HG03565 (cell line): ENCODE measurements around the gene INSYN2A.

Experiments
- ATAC-seq: cut with Tn5 transposase; IDR thresholded peaks from one replicate; pipeline ENCODE4 v1.9.1; 2021; ENCODE audit warnings: mild to moderate bottlenecking, moderate library complexity; ENCODE audit not compliant: unreplicated experiment

Gene INSYN2A

GRCh38 chr10:127195571-127196281 is 665 bp downstream of the INSYN2A start:
- no peak for ATAC-seq

- ATAC-seq, result no peak
These were observed 1.3 kb downstream of the INSYN2A start for GRCh38 chr10:127195041-127195506.

DNA sequence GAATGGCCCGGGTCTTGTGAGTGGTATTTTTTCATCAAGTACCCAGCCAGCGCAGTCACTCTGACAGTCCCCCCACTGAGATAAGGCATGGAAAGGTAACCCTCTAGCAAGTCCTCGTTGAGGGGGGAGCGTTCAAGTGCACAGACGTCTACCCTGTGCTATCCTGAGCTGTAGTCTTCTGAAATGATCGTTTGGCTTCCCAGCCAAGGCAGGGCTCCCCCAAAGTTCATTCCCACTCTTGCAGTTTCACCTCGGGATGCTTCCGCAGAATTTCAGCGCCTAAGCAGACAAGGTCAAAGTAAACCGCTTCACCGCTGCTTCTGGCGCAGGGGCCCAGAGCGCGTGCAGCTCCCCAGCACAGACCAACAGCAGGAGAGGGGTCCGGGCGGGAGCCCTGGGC is 1.8 kb downstream of the INSYN2A start:
- no peak for ATAC-seq

DNA sequence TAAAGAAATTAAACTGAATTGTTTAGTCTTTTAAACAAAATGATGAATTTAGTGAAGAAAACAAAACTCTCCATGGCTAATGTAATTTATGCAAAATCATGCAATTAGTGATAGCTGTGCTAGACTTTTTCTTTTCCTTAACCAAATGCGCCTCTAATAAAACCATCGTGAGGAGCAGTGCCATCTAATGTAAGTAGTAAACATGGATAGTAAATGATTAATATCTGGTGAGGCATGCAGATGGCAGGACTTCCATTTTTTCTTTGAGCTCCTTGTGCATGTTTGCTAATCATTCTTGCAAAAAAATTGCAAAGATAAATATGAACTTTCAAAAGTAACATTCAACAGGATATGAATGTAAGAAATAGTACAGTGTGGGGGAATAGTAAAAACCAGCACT is 2.3 kb downstream of the INSYN2A start:
- no peak for ATAC-seq

DNA sequence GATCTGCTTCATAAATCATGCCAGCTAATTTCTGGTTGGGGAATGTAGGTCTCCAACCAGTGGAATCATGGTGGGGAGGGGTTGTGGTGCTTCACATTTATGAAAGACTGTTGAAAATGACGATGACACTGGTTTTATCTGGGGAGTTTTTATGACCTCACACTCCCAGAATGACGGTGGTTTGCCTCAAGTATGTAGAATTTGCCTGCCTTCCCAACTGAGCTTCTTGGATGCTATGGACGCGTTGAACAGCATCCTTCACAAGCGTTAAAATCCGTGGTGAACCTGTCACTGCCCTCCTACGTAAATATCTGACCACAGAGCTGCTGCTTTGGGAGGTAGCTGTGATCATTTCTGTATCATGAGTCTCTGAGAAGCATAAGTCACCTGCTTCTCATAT is 3.3 kb downstream of the INSYN2A start:
- no peak for ATAC-seq

DNA sequence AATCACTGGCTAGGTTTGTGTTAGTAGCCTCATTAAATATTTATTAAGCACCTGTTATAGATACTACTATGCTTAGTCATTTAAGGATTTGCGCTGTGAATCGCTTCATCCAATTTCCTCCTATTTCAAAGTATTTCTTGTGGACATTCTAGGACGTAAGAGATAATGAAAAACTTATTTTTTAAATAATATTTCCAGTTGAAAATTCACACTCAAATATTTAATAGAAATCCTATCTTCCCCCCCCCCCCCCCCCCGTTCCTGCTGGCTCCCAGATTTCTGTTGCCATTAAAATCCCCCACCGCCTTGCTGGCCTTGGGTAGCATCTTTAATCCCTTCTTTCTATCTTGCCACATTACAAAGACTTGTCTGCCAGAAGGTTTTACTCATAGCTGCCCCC is 6.0 kb downstream of the INSYN2A start:
- ATAC-seq, result no peak

DNA sequence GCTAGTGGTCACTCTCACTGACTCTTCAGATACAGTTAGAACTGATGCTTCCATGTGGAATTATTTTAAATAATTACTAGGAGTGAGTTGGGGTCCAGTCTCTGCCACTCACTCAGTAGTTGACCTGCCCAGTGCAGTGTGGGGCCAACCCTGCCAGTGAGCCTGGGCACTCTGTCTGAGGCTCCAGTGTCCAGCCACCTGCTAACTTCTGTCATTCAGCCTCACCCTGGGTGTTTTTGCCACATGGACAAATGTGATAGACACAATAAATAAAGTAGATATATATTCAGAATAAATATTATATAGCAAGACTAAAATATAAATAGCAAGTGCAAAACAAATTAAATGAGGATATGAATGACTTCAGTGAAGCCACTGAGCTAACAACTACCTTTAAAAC is 7.2 kb downstream of the INSYN2A start:
- ATAC-seq, result no peak

GRCh38 chr10:127186813-127187212 is 9.6 kb downstream of the INSYN2A start:
- ATAC-seq, result no peak

DNA sequence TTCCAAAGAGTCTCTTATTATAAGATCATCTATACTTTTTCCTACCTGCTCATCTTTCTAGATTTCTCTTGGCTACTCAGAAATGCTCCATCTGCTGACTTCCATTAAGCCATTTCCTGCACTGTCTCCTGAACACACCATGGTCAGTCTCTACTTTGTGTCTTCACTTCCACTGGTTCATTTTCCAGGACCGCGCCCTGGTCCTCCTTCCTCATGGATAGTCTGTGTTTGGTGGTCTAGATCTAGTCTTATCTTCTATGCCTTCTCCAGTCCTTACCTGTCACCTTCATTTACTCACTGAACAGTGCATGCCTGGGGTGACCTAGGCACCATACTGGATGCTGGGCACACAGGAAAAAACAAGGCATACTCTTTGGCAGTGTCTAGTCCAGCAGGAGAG is 11.8 kb downstream of the INSYN2A start:
- ATAC-seq, result no peak

DNA sequence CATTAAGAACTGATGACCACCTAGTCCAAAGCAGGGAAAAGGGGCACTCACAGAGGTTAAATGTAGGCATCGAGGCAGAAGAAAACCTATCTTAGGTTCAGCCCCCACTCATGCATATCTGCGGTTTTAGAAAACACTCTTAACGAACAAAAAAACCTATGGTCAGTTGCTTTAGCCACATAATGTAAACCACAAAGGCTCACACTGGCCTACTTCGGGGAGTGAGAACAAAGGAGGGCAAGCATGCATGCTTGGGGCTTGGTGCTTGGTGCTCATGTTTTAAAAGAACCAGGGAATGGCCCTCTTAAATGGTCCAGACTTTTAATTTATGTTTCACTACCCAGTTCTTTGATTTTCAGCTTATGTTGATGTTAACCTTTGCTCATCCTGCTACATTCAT is 14.2 kb downstream of the INSYN2A start:
- no peak for ATAC-seq

GRCh38 chr10:127179612-127180250 is 16.7 kb downstream of the INSYN2A start:
- no peak for ATAC-seq

DNA sequence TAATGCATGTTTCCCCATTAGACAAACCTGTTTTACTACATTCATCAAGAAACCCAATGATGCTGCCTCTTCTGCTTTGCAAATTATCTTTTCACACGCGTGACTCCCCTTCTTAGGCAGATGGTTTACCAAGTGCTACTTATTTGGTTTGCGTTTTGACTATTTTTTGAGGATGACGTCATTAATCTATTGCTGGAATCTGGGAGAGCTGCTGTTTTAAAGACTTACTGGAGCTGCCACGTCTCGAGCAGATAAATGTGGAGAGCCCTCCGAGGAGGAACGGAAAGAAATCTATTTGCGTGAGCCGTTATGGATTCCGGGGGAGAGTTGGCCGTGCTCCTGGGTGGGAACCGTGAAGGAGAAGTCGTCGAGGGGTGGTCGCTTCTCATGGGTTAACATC is 19.7 kb downstream of the INSYN2A start:
- no peak for ATAC-seq

- no peak for ATAC-seq
These were observed 20.9 kb downstream of the INSYN2A start for GRCh38 chr10:127175357-127176110.

GRCh38 chr10:127174866-127175265 is 21.5 kb downstream of the INSYN2A start:
- ATAC-seq, result no peak

- no peak for ATAC-seq
These were observed 28.1 kb downstream of the INSYN2A start for GRCh38 chr10:127168261-127168660.

- no peak for ATAC-seq
These were observed 33.5 kb downstream of the INSYN2A start for GRCh38 chr10:127162841-127163240.

GRCh38 chr10:127161482-127161881 is 34.9 kb downstream of the INSYN2A start:
- ATAC-seq, result no peak

DNA sequence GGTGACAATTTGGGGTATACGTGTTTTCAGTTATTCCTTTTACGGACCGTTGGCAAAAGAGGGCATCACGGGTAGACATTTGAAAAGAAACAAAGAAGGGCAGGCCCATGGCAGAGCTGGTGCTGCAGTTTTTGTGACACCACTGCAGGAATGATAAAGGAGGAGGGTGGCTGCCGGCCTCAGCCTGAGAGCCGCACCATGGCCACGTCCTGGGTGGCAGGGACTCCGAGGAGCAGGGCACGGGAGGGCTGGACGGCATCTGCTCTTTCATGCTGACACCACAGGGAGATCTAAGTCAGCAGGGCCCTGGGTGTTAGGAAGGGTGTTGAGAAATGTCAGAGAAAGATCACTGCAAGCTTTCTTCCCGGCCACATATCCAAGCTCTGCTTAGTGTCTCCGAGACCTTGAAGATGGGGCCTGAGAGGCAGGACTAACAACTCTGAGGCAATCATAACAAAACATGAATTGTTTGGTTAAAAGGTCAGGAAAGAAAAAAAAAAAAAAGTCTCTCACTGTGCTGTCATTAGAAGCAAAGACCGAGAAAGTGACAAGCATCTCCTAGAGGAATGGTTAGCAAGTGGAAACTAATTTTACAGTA is 36.6 kb downstream of the INSYN2A start:
- no peak for ATAC-seq

- no peak for ATAC-seq
These were observed 37.7 kb downstream of the INSYN2A start for GRCh38 chr10:127158662-127159061.

- no peak for ATAC-seq
These were observed 38.7 kb downstream of the INSYN2A start for GRCh38 chr10:127157506-127158200.

DNA sequence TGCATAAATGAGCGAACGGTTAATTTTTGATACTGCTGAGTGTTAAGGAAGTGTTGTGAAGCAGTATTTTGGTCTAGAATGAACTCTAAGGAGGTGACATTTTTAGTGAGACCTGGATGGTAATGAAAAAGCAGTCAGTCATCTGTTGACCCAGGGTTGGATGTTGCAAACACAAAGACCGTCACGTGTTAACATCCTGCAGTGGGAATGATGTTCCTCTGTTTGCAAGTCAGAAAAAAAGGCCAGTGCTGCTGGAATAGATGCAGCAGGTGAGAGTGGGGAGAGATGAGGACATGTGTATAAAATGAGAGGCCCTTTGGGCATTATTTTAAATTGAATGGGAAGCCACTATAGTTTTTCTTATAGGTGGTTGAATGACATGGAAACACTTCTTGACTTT is 39.3 kb downstream of the INSYN2A start:
- no peak for ATAC-seq
